Progenitor cell of endocrine pancreas (in vitro differentiated cells): ENCODE measurements around the gene ANKRD31. TPM values are rescaled to one million over a fixed set of nuclear protein-coding genes. Genes with fewer than 3 reads are reported as not detected.

Experiments
- DNase-seq: peaks from one replicate; pipeline ENCODE4 v3.0.0; 2021; ENCODE audit warnings: low spot score; ENCODE audit not compliant: unreplicated experiment
- H3K27ac Mint-ChIP-seq: 2 replicates; pipeline ENCODE4 v1.8.0; 2021; ENCODE audit warnings: mild to moderate bottlenecking, moderate library complexity, mixed read lengths
- H3K27me3 Mint-ChIP-seq: 2 replicates; pipeline ENCODE4 v1.8.0; 2021; ENCODE audit warnings: mixed read lengths
- H3K36me3 Mint-ChIP-seq: 2 replicates; pipeline ENCODE4 v1.8.0; 2022; ENCODE audit warnings: mixed read lengths; ENCODE audit not compliant: insufficient read depth
- H3K4me1 Mint-ChIP-seq: 2 replicates; pipeline ENCODE4 v1.8.0; 2021; ENCODE audit warnings: low read depth, mixed read lengths
- H3K4me3 Mint-ChIP-seq: 2 replicates; pipeline ENCODE4 v1.8.0; 2021; ENCODE audit warnings: low read depth, mild to moderate bottlenecking, moderate library complexity, mixed read lengths
- H3K9me3 Mint-ChIP-seq: 2 replicates; pipeline ENCODE4 v1.8.0; 2021; ENCODE audit warnings: low read depth, mixed read lengths
- total RNA-seq: library from RNA; stranded (reverse); gene quantifications from 2 replicates; pipeline ENCODE4 v1.2.1, GENCODE V29; 2021
- TF ChIP-seq, protein P1 (sequence below): fragments of 200-600 bp; sonication (generic); IDR thresholded peaks from one replicate; pipeline ENCODE4 v1.5.0; 2021; ENCODE audit warnings: antibody characterized with exemption, mild to moderate bottlenecking; ENCODE audit not compliant: unreplicated experiment

Gene ANKRD31
- total RNA-seq, 1 donor from 2014 or later, result 0.55 TPM

DNA sequence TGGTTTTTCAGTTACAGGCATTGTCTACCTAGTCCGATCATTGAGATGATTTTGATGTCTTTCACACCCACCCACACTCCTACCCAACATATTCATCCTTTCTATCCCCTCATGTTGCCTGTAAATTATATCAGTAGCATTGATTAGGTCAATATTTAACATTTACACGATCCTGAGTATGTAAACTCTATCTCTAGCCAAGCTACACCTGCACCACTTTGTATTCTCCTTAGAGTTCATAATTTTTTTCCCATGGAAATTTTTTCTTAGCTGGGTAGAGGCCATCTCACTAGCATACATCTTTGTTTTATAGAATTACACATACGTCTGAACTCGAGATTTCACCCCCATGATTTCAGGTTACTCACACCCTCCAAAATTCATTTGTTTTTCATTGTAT is 214.9 kb downstream of the ANKRD31 start:
- Mint-ChIP-seq H3K4me3 (peak overlapping the region; percentile 1), H3K36me3 (no peaks in the 10 kb centered on the region), H3K9me3 (peaks cover 3% of the 10 kb centered on the region), H3K27ac (peak overlapping the region; percentile 37), H3K27me3 (no peaks in the 10 kb centered on the region), H3K4me1 (peaks cover 53% of the 10 kb centered on the region)
- no peak for DNase-seq
- TF ChIP-seq, protein P1, sequence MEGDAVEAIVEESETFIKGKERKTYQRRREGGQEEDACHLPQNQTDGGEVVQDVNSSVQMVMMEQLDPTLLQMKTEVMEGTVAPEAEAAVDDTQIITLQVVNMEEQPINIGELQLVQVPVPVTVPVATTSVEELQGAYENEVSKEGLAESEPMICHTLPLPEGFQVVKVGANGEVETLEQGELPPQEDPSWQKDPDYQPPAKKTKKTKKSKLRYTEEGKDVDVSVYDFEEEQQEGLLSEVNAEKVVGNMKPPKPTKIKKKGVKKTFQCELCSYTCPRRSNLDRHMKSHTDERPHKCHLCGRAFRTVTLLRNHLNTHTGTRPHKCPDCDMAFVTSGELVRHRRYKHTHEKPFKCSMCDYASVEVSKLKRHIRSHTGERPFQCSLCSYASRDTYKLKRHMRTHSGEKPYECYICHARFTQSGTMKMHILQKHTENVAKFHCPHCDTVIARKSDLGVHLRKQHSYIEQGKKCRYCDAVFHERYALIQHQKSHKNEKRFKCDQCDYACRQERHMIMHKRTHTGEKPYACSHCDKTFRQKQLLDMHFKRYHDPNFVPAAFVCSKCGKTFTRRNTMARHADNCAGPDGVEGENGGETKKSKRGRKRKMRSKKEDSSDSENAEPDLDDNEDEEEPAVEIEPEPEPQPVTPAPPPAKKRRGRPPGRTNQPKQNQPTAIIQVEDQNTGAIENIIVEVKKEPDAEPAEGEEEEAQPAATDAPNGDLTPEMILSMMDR, result no peak

DNA sequence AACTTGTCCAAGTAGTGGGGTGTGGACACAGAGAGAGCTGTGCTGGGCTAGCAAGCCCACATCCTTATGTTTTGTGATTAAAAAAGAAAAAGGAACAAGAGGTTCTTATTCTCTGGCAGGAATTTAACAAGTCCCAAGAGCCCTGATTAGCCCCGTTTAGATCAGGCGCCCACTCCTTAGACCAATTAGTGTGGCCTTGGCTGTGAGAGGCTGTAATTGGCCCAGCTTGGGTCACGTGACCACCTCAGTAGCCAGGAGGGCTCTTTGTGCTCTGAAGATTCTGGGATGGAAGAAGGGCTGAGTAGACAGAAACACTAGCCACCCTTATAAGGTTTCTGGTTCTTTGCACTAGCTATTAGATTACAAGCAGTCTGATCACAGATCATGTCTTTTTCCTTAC is 215.5 kb downstream of the ANKRD31 start:
- H3K4me3 Mint-ChIP-seq, result no peak overlapping the region
- H3K27ac Mint-ChIP-seq, result peak overlapping the region; percentile 37
- TF ChIP-seq, protein P1, result no peak
- H3K4me1 Mint-ChIP-seq, result peaks cover 50% of the 10 kb centered on the region
- H3K27me3 Mint-ChIP-seq, result no peaks in the 10 kb centered on the region
- H3K36me3 Mint-ChIP-seq, result no peaks in the 10 kb centered on the region
- no peak for DNase-seq
- H3K9me3 Mint-ChIP-seq, result peaks cover 3% of the 10 kb centered on the region

DNA sequence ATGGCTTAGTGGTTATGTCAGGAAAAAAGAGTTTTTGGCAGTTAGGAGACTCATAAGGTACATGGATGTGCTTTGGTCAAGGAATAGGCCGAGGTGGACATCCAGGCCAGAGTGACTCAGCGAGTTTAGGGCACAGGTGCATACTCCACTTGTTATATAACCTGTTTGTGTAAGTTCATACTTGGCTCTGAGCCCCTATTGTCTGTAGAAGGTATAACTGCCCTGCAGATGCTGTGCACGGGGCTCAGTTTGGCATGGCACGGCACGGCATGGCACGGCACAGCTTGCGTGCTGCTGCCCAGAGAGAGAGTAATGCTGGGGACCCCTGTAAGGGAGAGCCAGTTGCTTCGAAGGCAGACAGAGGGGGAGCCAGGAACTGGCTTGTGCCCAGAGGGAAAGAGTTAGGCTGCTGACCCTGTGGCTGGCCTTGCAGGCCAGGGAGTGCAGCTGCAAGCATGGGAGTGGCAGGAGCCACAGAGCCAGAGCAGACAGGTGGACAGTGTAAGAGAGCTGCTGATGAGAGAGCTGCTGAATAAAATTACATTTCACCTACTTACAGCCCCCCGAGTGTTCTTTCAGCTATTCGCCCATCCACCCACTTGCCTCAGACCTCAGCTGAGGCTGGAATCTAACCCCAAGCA is 216.5 kb downstream of the ANKRD31 start:
- TF ChIP-seq, protein P1, result no peak
- H3K9me3 Mint-ChIP-seq, result peaks cover 3% of the 10 kb centered on the region

DNA sequence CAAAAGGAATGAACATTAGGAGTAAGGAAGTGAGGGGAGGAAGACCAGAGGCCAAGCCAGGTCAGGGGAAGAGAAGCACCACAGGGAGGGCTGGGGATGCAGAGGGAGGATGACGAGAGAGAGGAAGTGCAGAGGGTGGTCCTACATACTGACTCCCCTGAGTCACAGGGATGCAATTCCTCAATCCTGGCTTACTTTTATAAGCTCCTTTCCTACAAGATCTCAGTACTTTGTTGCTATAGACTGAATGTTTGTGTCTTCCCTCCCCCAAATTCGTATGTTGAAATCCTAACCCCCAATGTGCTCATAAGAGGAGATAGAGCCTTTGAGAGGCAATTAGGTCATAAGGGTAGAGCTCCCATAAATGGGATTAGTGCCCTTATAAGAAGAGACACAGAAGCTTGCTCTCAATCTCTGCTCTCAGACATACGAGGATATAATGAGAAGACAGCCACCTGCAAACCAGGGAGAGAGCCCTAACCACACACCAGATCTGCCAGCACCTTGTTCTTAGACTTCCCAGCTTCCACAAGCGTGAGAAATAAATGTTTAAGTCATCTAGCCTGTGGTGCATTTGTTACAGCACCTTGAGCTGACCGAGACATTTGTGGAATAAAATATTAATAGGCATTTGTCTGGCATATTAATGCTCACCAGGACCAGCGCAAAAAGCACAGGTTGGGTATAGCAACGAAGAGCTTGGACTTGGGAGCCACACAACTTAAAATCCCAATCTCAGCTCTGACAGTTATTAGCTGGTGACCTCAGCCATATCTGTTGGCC is 217.7 kb downstream of the ANKRD31 start:
- Mint-ChIP-seq H3K4me1 (peaks cover 37% of the 10 kb centered on the region), H3K27ac (no peak overlapping the region), H3K9me3 (no peaks in the 10 kb centered on the region), H3K27me3 (no peaks in the 10 kb centered on the region), H3K36me3 (no peaks in the 10 kb centered on the region), H3K4me3 (no peak overlapping the region)
- no peak for DNase-seq
- TF ChIP-seq, protein P1, result no peak

More for the DNA sequence above, 216.5 kb downstream of the ANKRD31 start:
- no peak overlapping the region for H3K27ac Mint-ChIP-seq
- no peaks in the 10 kb centered on the region for H3K36me3 Mint-ChIP-seq
- DNase-seq, result no peak
- peaks cover 44% of the 10 kb centered on the region for H3K4me1 Mint-ChIP-seq
- H3K4me3 Mint-ChIP-seq, result no peak overlapping the region
- H3K27me3 Mint-ChIP-seq, result no peaks in the 10 kb centered on the region

Other genes starting within 250 kb of the ANKRD31 start
- 2.5 and 3.3 TPM in 2 replicates for gene GCNT4, start 184.3 kb downstream of the ANKRD31 start, total RNA-seq
- gene HMGCR, start 100.3 kb upstream of the ANKRD31 start, total RNA-seq, result 163 and 172 TPM in 2 replicates